Kidney epithelial cell (primary cell): ENCODE measurements around the gene PGM1. TPM values are rescaled to one million over a fixed set of nuclear protein-coding genes. Genes with fewer than 3 reads are reported as not detected.

Experiments used
- DNase-seq: peaks from one replicate; pipeline ENCODE4 v3.0.0-alpha.2; 2010; ENCODE audit warnings: low read depth
- H3K27me3 ChIP-seq: 2 replicates; pipeline ENCODE4 v1.6.0; 2011; ENCODE audit warnings: low read length; ENCODE audit not compliant: control insufficient read depth, insufficient read depth
- H3K36me3 ChIP-seq: 2 replicates; pipeline ENCODE4 v1.5.1; 2011; ENCODE audit warnings: low read length; ENCODE audit not compliant: control insufficient read depth, insufficient read depth
- H3K4me3 ChIP-seq: 2 replicates; pipeline ENCODE4 v1.5.1; 2011; ENCODE audit warnings: low read depth, mild to moderate bottlenecking, control low read depth, low read length
- CTCF ChIP-seq: IDR thresholded peaks from 2 replicates; pipeline ENCODE4 v1.5.1; 2011; ENCODE audit warnings: mild to moderate bottlenecking, moderate library complexity, low read length, control low read depth, inconsistent platforms; ENCODE audit not compliant: insufficient read depth, poor library complexity, severe bottlenecking
- total RNA-seq: library from RNA; depleted of rRNA; stranded (reverse); fragments of >200 nt; gene quantifications from 2 replicates; pipeline ENCODE4 v1.2.3, GENCODE V29; 2015

Gene PGM1
- total RNA-seq, 1 donor from 2014 or later: 36.2 TPM

GRCh38 chr1:63642901-63643300, 49.7 kb downstream of the PGM1 start:
- Histone ChIP-seq H3K27me3 (no peaks in the 10 kb centered on the region), H3K4me3 (no peak overlapping the region), H3K36me3 (no peaks in the 10 kb centered on the region)
- TF ChIP-seq CTCF: no peak
- no peak for DNase-seq

GRCh38 chr1:63643517-63643916, 50.3 kb downstream of the PGM1 start:
- no peak for DNase-seq
- no peak overlapping the region for H3K4me3 ChIP-seq
- no peaks in the 10 kb centered on the region for H3K36me3 ChIP-seq
- H3K27me3 ChIP-seq: no peaks in the 10 kb centered on the region
- no peak for TF ChIP-seq CTCF

GRCh38 chr1:63643926-63644325, 50.7 kb downstream of the PGM1 start:
- no peak for DNase-seq
- no peak overlapping the region for H3K4me3 ChIP-seq
- H3K36me3 ChIP-seq: no peaks in the 10 kb centered on the region
- TF ChIP-seq CTCF: no peak
- no peaks in the 10 kb centered on the region for H3K27me3 ChIP-seq

GRCh38 chr1:63645317-63645716, 52.1 kb downstream of the PGM1 start:
- DNase-seq: no peak
- no peak for TF ChIP-seq CTCF
- H3K4me3 ChIP-seq: no peak overlapping the region
- no peaks in the 10 kb centered on the region for H3K36me3 ChIP-seq
- H3K27me3 ChIP-seq: no peaks in the 10 kb centered on the region

GRCh38 chr1:63648689-63649088, 55.5 kb downstream of the PGM1 start:
- no peak for TF ChIP-seq CTCF
- no peaks in the 10 kb centered on the region for H3K36me3 ChIP-seq
- DNase-seq: no peak
- H3K4me3 ChIP-seq: no peak overlapping the region
- no peaks in the 10 kb centered on the region for H3K27me3 ChIP-seq

GRCh38 chr1:63651161-63651701, 58.0 kb downstream of the PGM1 start:
- Histone ChIP-seq H3K36me3 (peaks cover 2% of the 10 kb centered on the region), H3K27me3 (no peaks in the 10 kb centered on the region), H3K4me3 (no peak overlapping the region)
- TF ChIP-seq CTCF: no peak
- no peak for DNase-seq
